SK-N-SH treated with all-trans-retinoic acid at 6 μM for 48 hours (cell line): ENCODE results near the gene TOP2B.

Experiments
- BACH2 ChIP-seq: fragments of 250-450 bp; sonication (Bioruptor Pico); IDR thresholded peaks from 2 replicates; pipeline ENCODE4 v1.9.0; 2021; ENCODE audit warnings: mild to moderate bottlenecking, borderline replicate concordance
- ISL1 ChIP-seq: fragments of 250-450 bp; sonication (Bioruptor Pico); IDR thresholded peaks from 2 replicates; pipeline ENCODE4 v2.1.2; 2022; ENCODE audit warnings: mild to moderate bottlenecking, moderate library complexity
- OSR1 ChIP-seq: fragments of 250-450 bp; sonication (Bioruptor Pico); IDR thresholded peaks from 2 replicates; pipeline ENCODE4 v1.8.0; 2022; ENCODE audit warnings: moderate library complexity, mild to moderate bottlenecking, inconsistent platforms
- PATZ1 ChIP-seq: fragments of 250-450 bp; sonication (Bioruptor Pico); IDR thresholded peaks from 2 replicates; pipeline ENCODE4 v1.8.0; 2020; ENCODE audit warnings: mild to moderate bottlenecking, moderate library complexity, borderline replicate concordance
- SNAI2 ChIP-seq: fragments of 250-450 bp; sonication (Bioruptor Pico); IDR thresholded peaks from 2 replicates; pipeline ENCODE4 v1.5.0; 2020; ENCODE audit warnings: mild to moderate bottlenecking, moderate library complexity
- TCF4 ChIP-seq: fragments of 250-450 bp; sonication (Bioruptor Pico); IDR thresholded peaks from 2 replicates; pipeline ENCODE4 v1.8.0; 2021; ENCODE audit warnings: mild to moderate bottlenecking, moderate library complexity, borderline replicate concordance
- TOX ChIP-seq: fragments of 250-450 bp; sonication (Bioruptor Pico); IDR thresholded peaks from 2 replicates; pipeline ENCODE4 v1.8.0; 2021; ENCODE audit warnings: mild to moderate bottlenecking, moderate library complexity, borderline replicate concordance
- TSHZ2 ChIP-seq: fragments of 250-450 bp; sonication (Bioruptor Pico); IDR thresholded peaks from 2 replicates; pipeline ENCODE4 v1.5.0; 2020; ENCODE audit warnings: mild to moderate bottlenecking, moderate library complexity
- ZFP3 ChIP-seq: fragments of 250-450 bp; sonication (Bioruptor Pico); IDR thresholded peaks from 2 replicates; pipeline ENCODE4 v1.5.0; 2020; ENCODE audit warnings: mild to moderate bottlenecking, moderate library complexity
- ZNF565 ChIP-seq: fragments of 450-650 bp; formaldehyde crosslinking; conservative IDR thresholded peaks from 2 replicates; pipeline ENCODE4 v1.5.0; 2020; ENCODE audit warnings: low read depth, mild to moderate bottlenecking, moderate library complexity
- ZNF8 ChIP-seq: fragments of 450-650 bp; formaldehyde crosslinking; IDR thresholded peaks from 2 replicates; pipeline ENCODE4 v1.5.0; 2020; ENCODE audit warnings: mild to moderate bottlenecking, moderate library complexity

GRCh38 chr3:25554376-25554775 lies 110.3 kb downstream of the TOP2B start:
- no peak for TF ChIP-seq TOX
- TF ChIP-seq PATZ1 (CRISPR knock-in tag) = no peak
- TF ChIP-seq OSR1 = no peak
- TF ChIP-seq SNAI2 = no peak
- no peak for TF ChIP-seq TSHZ2 (CRISPR knock-in tag)
- no peak for TF ChIP-seq ZFP3
- TF ChIP-seq ZNF8 (CRISPR knock-in tag) = no peak
- no peak for TF ChIP-seq TCF4 (CRISPR knock-in tag)
- TF ChIP-seq BACH2 = no peak
- TF ChIP-seq ISL1 (CRISPR knock-in tag) = no peak
- TF ChIP-seq ZNF565 = no peak
